HG03045 (cell line): ENCODE results near the gene RAP1GAP.

Experiments
- ATAC-seq: cut with Tn5 transposase; IDR thresholded peaks from one replicate; pipeline ENCODE4 v1.9.1; 2021; ENCODE audit warnings: mild to moderate bottlenecking, moderate library complexity; ENCODE audit not compliant: unreplicated experiment

RAP1GAP gene

DNA sequence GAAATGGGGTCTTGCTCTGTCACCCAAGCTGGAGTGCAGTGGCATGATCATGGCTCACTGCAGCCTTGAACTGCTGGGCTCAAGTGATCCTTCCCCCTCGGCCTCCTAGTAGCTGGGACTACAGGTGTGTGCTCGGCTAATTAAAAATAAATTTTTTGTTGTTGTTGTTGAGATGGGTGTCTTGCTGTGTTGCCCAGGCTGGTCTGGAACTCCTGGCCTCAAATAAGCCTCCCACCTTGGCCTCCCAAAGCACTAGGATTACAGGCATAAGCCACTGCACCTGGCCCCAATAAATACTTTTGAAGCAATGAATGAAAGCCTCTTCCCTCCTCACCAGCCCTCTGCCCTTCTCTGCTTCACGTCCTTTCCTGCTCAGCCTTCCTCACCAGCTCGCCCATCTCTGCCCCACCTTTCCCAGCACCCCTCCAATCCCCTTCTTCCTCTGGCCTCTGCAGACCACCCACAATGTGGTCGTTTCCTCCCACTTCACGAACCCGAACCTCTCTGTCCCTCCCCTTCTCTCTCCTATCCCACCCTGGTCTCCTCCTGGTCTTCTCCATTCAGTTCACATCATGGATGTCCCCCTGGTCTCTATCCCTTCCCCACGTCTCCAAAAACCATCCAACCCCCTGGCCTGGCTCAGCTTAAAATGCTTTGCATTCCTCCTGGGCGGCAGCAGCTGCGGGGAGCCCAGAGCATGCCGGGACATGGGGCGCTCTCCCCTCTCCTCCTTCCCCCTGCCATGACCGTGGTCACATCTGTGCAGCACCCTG, 38.4 kb downstream of the RAP1GAP start:
- no peak for ATAC-seq

GRCh38 chr1:21629971-21630370, 39.2 kb downstream of the RAP1GAP start:
- ATAC-seq = no peak

DNA sequence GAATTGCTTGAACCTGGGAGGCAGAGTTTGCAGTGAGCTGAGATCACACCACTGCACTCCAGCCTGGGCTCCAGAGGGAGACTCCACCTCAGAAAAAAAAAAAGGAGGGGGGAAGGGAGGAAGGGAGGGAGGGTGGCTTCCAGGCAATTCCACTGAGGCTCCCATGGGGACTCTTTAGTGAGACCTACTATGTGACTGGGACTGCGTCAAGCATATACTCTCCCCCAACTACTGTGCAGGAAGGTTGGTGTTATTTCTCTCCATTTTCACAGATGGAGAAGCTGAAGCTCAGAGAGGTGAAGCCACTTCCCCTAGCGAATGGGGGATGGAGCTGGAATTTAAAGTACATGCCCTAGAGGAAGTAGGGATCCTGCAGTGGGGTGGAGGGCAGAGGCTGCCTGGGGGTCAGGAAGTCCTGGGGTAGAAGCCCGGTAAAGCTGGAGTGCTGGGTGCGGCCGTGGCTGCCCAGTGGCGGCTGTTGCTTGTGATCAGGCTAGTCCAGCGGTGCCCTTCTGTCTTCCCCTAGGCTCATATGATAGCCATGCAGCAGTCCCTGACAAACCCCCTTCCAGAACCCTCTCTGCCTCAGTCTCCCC, 40.3 kb downstream of the RAP1GAP start:
- ATAC-seq = no peak

- ATAC-seq = no peak
Observed at GRCh38 chr1:21626921-21627339, 42.2 kb downstream of the RAP1GAP start.

DNA sequence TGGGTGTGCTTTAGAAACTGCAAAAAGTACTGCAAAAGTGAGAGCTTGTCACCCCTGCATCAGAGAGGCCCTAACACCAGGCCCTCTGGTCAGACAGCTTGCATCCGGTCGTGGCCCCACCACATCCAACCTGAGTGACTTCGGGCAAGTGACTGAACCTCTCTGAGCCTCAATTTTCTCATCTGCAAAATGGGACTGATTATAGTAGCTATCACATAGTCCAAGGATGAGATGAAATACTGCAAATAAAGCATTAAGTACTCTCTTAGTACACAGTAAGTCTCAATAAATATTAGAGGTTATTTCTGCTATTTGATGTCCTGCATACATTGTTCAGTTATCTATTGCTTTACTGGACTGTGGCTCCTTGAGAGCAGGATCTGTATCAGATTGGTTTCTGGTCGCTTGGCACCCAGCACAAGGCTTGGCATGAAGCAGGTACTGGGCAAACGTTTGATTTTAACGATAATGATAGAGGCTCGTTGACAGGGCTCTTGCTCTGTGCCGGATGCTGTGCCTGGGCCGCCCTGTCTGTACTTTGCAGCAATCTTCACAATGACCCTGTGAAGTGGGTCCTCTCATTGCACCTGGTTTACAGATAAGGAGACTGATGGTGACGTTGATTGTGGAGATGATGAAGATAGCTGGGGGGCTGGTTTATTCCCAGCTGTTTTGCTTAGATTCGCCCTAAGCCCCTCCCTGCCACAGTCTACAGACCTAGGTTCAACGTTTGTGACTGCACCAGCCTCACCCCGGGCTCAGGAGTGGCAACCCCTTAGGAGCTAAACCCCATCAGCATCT, 43.6 kb downstream of the RAP1GAP start:
- no peak for ATAC-seq

DNA sequence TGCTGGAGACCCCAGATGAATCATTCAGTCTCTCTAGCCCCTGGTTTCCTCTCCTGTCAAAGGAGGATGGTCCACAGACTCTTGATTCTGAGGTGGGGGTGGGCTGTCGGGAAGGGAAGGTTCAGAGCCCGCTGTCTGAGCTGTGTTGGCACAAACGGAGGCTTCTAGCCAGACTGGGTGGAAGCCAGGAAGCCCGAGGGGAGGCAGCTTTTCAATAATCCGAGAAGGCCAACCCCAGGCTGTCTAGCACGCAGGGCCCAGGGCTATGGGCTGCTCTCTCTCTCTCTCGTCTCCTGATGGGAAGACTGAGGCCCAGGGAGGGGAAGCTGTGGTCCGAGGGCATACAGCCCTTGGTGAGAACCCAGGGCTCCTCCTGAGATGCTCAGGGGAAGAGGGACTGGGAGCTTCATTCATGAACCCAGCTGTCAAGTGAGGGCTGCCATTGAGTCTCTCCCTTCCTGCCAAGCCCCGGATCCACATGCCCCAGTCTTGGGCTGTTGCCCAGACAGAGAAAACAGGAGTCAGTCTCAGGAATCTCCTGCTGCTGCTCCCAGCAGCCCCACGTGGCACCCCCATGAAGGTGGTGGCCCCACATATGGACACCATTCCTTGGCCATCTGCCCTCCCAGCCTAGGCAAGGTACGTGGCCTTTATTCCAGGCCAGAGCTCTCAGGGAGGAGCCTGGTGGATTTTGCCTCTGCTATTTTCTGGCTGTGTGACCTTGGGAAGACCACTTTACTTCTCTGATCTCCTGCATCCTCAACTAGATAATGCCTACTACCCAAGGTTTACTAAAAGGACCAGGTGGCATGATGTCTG, 44.4 kb downstream of the RAP1GAP start:
- ATAC-seq = no peak

DNA sequence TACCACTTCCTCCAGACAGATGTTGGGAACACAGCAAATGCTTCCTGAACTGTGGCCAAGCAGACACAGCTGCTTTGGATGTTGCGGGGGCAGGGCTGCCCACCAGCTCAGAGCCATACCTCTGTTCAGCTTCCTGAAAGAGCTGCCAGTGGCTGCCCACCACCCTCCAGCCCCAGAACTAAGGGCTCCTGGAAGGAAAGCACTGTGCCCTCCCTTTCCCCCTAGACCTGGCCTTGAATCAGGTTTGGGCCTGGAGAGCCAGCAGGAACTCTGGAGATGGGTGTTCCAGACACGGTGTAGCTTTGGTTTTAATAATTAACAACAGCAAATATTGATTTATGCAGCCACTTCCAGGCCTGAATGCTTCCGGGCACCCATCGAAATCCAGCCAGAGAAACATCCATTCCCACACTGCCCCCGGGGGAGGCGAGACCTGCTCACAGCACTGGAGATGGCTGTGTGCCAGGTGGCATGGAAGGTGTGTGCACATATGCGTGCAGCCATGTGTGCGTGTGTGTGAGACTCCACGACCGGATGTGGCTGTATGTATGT, 45.7 kb downstream of the RAP1GAP start:
- no peak for ATAC-seq

DNA sequence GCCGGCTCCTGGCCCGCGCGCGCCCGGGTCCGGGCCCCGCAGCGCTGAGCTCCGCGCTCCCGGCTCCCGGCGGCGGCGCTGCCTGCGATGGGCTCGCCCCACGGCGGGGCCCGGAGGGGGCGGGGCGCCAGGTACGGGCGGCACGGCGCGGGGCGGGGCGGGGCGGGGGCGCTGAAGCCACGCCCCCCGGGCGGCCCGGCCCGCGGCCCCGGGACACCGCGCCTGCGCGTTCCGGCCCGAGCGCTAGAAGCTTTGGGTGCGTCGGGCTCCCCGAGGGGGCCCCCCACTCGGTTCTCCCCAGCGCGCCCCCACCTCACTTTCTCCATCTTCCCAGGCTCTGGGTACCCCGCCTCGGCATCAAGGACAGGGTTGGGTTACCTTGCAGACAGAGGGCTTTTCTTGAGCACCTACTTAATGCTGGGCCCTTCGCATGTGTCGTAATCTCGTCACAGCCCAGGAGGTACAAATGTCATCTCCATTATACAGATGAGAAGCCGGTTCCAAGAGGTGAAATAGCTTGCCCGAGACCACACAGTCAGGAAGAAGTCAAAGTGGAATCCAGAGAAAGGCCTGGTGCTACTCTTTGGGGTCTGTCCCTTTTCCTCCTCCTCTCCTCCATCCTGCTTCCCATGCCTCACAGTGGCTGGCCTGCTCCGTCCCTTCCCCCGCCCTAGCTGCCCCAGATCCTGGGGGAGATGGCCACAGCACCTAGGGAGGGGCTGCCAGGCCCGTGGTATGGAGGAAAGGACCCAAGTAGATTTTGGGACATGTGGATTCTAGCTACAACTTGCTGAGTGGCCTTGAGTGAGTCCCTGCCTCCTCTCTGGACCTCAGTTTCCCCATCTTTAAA, 46.5 kb downstream of the RAP1GAP start:
- no peak for ATAC-seq

DNA sequence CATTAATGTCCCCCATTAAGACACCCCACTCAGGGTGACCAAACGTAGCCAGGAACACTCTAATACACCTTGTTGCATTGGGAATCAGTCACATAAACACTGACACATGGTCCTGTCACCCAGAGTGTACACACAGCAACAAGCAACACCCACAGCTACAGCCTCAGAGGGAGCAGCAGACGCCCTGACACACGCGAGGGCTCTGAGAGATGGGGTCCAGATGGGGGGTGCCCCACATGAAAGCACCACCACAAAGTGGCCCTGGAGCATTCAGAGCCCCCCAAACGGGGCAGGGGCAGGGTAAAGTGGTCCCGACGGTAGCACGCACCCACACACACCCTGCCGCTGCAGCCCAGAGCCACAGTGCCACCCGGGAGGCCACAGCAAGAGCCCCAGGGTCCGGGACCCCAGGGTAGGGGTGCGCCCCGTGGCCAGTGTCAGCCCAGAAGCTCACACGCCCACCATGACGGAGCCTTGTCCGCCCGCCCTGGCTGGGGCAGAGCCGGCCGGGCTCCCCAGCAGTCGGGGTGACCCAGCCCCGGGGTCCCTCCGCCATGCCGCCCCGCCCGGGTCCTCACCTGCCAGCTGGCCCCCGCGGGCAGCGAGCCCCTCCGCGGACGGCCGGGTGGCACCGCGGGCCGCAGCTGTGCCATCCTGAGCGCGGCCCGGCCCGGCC, 47.3 kb downstream of the RAP1GAP start:
- no peak for ATAC-seq

DNA sequence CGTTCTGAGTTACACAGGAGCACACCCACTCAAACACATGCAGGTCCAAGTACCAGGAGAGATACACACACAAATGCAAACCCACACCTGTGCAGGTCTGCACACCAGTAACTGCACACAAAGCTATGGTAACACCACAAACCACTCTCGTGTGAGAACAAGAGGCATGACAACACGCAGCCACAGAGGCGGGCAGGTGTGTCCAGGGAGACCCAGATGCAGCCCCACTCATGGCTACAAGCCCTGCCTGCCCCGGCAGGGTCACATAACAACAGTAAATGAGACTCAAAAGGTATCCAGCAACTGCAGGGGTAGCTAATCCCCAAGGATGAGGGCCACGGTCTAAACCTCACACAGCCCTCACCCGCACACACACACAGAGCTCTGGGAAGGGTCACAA, 48.1 kb downstream of the RAP1GAP start:
- no peak for ATAC-seq

GRCh38 chr1:21620496-21620895, 48.7 kb downstream of the RAP1GAP start:
- no peak for ATAC-seq

DNA sequence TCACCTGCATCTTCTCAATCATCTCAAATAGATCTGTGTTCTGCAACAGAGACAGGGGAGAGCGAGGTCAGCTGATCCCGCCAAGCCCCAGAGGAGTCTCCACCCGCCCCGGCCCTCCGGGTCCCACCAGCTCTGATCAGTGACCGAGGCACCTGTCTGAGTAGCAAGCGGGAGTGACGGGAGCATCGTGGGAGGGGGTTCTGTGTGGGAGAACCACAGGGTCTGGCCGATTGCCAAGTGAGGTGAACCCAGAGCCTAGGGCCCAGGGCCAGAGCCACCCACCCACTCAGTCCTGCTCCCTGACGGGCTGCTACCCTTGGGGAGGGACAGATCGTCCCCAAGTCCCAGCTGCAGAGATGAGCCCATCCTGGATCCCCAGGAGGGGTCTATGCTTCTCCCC, 49.1 kb downstream of the RAP1GAP start:
- no peak for ATAC-seq

DNA sequence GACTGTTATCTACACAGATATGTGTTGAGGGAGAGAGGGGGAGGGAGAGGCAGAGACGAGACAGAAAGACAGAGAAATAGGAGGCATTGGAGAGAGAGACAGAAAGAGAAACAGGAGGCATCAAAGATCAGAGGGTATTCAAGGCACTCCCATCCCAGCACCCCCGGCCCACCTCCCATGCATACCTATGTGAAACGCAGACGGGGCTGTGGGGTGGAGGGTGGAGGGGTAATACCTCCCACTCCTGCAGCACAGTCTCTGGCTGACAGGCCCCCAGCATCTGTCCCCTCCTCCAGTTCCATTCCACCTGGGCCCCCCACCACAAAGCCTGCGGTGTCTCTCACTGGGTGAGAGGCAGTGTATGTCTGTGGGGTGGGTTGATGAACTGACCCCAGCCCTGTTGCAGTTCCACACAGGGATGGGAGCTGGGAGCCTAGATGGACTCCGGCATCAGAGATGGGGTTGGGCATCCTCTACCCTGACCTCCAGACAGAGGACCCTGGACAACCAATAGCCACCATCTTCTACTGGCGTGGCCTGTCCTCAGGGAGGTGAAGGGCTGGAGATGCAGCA, 49.7 kb downstream of the RAP1GAP start:
- no peak for ATAC-seq

DNA sequence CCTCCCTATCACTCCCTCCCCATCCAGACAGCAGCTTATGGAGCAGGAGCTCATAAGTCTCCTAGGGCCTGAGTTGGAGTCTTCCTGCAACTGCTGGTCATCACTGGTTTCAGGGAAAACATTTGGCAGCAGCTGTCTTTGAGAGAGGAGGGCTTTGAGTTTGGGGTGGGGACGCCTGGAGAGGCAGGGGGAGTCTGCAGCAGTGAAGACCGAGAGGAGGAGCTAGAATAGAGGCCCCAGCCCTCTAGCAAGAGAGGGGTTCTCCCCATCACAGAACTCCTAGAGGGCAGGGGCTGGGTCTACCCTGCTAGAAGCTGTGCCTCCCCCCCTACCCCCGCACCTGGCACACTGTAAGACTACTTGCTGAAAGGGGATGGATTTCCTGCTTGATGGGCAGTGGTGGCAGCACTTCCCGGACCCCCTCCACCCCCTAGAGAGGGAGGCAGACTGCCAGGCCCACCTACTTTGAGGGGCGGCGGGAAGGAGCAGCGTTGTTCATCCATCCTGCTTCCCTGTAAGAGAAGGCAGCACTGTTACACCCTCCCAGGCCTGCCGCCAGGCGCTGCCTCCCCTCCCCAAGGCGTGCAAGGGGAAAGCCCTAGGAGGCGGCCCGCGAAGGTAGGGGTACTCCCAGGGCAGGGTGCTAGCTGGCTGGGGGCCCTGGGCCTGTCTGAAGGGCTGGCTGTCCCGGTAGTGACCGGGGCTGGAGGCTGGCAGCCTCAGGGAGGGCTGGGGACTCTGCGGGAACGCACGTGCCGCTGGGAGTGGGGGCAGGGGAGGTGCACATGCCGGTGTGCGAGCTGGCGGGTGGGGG, 50.4 kb downstream of the RAP1GAP start:
- no peak for ATAC-seq

GRCh38 chr1:21618059-21618458, 51.1 kb downstream of the RAP1GAP start:
- ATAC-seq = no peak

- ATAC-seq = no peak
Observed at GRCh38 chr1:21617126-21617738, 51.9 kb downstream of the RAP1GAP start.

DNA sequence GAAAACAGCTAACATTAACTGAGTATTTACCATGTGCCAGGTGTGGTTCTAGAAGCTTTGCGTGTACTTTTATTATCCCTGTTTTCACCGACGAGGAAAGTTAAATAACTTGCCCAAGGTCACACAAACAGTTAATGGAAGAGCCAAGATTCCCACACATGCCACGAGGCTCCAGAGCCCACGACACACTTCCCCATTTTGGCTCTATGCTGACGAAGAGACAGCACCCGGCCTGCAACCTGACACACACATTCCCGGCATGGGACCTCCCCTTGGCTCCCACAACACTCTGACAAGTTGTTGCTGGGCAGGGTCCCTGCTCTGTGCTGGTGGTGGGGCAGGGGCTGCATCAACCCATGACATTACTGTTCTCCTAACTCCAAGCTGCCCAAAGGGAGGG, 52.8 kb downstream of the RAP1GAP start:
- ATAC-seq = no peak
